HG03095 (cell line): ENCODE data around the gene NTRK3.

Experiments
- ATAC-seq: cut with Tn5 transposase; IDR thresholded peaks from one replicate; pipeline ENCODE4 v1.9.1; 2021; ENCODE audit warnings: moderate library complexity; ENCODE audit not compliant: unreplicated experiment

Gene NTRK3

DNA sequence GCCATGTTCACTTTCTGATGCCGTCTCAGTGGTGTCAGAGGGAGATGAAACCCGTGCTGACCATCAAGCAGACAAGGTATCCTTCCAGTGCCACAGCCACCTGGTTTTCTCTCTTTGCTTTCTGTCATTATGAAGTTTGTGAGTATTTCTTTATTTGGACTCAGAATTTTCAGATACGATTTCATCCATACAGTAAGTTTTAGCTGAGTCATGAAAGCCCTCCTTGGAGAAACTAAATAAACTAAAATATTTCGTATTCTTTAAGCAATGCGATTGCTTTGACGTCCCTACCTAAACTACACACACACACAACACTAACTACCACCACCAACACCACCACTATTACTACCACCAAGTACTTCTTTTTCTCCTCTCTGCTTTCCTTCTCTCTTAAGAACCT, 350.1 kb downstream of the NTRK3 start:
- no peak for ATAC-seq

DNA sequence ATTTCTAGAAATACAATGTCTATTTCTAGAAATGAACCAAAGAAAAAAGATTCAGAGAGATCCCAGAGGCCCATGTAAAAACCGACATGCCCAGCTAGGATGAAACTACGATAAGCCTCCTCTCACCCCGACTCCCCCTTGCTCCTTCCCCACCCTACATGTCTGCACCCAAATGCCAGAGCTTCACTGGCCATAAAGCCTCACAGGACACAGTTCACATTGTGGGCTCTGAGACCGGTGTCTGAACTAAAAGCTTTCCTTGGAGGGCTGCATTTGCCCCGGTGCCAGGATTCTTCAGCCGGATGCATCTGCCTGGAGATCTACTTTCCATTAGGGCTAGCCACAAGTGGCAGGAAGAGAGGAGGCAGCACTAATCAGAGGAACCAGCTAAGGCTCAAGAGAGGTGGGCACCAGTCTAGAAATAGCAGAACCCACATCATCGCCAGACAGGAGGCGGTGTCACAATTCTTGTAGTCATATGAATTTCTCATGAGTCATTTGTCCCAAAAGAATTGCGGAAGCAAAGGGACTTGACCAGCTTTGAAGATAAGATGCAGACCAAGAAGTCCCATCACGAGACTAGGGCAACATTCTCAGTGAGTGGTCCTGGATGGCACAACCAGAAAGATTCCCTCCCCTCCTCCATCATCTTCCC, 353.6 kb downstream of the NTRK3 start:
- ATAC-seq = no peak

DNA sequence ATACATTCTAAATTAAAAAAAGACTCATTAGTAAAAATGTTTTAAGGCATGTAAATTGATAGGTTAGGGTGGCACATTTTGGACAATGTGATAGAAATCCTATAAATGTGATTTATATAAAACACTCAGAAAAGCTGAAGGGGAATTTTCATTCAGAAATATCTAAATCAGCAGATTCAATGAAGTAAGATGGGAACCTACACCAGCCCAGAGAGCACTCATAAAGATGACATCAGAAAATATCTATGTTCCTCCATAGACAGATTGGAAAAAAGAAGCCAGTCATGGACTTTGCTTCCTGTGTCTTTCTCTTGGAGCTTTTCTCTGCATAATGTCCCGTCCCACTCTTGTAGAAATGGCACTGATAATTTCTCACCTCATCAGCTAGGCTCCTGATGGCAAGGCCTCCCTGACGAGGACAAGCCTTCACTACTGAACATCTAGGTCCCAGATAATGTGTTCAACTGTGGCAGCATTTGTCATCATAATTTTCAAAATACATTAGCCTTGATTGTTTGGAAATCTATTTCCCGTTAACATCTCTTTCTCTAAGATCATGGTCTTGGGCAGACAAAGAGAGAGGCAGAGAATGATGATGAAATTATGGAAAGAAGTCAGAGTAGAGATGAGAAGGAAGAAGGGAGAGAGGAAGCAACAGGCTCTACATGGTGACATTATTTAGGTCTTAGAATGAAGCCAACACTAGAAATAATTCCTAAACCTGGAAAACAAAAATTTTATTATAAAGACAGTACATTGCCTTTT, 354.4 kb downstream of the NTRK3 start:
- no peak for ATAC-seq

DNA sequence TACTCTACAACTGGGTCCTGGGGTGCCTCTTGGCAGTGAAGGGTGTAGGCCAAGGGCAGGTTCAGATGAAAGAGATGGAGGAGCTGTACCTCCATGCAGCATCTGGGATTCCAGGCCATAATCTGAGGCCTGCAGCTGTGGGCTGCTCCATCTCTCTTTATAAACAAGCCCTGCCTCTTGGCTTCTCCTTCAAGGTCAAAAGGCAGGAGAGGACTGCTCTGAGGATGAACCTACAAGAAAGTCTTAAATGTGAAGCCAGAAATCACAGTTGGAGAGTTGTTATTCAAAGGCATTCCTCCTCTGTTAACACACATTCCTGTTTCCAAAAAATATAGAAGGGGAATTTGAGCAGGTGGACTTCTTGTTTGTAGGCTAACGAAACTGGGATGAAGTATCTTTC, 355.5 kb downstream of the NTRK3 start:
- ATAC-seq = no peak

DNA sequence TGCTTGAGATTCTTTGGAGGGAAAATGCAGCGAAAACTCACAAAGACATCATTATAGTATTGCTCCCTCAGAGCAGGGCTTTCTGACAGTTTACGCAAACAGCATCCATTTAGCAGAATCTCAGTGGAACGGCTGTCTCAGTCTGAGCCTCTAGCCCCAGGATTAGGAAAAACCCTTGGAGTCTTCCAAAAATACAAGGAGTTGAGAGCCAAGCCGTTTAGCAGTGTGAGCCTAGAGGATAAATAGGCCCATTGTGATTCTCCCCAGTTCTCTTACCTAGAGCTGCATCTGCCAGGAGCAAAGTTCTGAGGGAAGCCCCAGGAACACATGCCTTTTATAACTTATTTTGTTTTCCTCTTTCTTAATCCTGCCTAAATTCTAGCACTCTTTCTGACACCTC, 359.6 kb downstream of the NTRK3 start:
- no peak for ATAC-seq

DNA sequence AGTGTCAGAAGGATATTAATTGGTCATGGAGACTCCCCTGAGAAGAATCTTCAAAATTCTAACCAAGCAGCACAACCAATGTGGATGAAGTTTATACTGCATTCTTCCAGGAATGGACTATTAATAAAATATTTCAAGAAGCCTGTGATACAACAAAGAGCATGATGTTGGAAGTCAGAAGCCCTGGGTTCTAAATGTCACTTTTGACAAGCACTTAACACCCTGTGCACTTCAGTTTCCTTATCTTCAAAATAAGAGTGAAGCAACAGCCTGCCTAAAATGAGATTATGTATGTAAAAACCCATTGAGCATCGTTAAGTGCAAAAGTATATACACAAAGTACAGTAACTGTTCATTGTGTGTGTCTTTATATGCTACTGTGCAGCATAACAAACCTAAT, 369.4 kb downstream of the NTRK3 start:
- no peak for ATAC-seq

DNA sequence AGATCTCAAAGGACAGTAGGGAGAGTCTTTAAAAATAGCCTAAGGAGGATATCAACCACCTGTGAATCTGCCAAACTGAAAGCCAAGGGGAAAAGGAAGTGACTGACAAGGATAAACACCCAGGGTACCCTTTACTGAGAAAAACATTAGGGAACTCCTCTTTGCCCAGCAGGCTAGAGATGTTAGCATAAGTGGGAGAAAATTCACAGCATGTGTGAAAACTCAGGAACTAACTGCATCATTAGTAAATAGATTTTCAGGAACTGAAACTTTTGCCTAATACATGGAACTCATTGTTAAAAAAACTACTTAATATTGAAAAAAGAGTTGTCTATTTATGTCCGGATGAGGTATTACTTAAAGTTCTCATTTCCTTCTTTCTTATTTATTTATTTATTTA, 375.5 kb downstream of the NTRK3 start:
- no peak for ATAC-seq

DNA sequence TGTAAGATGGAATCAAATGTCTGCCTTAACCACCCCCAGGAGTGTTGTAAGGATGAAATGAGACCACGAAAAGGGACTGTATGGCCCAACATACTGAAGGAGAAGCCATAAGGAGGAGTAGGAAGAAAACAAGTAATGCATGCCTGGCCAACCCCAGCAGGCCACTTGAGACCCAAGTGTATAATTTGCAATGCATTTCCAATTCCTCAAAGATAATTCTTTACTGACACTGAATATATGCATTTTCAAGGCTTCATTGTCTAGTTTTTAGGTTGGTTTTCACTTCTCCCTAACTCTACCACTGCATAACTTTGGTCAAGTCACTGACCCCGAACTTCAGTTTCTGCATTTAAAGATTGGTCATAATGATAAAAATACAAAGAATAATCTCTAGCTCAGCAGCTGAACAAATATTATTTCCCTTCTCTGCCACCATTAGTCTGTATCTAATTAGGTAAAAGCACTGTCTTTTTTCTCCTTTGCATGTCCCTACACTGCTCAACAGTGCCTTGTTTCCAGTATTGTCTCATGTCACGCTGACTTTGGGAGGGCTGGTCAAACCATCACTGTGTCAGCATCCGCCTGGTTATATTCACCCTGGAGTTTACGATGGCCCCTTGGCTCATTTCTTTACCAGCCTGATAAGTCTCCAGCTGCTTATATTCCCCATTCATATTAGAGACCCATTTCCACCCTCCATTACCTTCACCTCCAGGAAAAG, 378.6 kb downstream of the NTRK3 start:
- ATAC-seq = no peak

DNA sequence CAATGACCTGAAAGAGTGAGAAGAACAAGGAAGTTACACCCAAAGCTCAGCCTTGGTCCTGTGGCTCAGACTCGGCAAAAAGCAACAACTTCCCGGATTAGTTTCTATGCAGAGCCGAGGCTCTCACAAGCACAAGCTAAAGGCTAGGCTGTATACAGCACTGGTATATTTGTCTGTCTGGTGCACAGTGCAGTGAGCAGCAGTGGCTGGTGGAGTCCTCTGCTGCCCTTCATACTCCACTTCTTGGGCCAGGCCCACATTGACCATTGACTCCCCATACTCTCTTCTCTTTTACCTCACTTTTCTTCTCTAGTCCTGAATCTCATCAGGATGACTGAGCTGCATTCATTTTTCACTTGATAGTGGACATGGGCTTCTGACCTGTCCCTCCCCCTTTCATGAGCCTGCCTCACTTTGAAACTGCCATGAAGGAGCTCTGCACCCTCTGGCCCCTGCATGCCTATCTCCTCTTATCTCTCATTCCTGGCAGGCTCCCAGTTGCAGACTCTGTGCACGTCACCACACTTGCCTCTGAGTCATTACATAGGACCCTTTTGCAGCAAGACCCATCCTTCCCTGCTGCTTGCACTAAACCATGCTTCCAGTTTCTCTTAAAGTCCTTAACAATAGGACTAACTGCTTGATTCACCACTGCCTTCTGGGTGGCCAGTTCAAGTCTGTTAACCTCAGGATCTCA, 379.3 kb downstream of the NTRK3 start:
- no peak for ATAC-seq

DNA sequence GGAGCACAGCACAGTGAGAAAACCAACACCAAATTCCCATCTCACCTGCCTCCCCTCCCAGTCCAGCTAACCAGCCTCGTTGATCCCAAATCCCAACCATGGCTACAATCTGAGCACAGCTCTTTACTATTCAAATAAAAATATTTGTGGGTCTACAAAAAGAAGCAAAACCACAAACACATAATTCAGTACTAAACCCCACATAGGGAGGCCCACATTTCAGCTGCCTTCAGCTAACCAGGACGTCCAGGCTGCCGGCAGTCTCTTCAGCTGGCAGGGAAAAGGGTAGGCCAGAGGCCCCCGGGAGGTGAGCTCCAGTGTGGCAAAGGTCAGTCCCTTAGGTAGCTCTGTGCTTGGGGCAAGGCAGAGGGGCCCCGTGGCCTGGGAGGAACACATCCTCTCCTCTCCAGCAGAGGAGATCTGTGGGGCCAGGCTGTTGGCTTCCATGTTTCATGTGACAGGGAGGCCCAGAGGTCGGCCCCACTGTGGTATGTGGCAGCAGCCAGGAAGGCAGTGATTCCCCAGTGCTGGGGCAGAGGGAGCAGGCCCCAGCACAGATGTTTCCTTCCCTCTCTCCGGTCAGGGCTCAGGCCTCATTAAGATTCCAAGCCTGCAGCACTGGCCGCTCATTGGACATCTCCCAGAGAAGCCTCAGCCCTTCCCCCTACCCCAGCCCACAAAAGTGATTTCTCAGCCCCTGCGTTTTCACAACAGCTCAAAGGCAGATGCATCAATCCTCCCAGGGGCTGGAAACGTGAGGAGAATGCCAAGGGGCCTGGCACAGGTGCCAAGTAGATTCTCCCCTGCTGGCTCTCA, 381.4 kb downstream of the NTRK3 start:
- no peak for ATAC-seq

DNA sequence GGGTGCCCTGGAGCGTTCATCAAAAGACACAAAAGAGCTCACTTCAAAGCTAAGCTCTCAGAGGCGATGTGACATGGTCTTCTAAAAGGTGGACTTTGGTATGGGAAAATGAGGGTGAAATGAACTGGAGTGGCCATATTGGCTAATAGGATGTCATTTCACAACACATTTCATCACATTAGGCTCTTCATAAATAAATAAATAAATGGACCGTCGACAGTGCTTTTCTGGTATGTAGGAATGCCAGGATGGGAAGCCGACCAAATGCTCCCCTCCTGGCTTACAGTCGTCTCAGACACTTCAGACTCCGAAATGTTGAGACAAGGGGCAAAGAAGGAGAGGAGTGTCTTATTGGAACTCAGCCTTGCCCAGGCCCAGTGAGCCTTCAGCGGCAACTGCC, 383.0 kb downstream of the NTRK3 start:
- no peak for ATAC-seq

DNA sequence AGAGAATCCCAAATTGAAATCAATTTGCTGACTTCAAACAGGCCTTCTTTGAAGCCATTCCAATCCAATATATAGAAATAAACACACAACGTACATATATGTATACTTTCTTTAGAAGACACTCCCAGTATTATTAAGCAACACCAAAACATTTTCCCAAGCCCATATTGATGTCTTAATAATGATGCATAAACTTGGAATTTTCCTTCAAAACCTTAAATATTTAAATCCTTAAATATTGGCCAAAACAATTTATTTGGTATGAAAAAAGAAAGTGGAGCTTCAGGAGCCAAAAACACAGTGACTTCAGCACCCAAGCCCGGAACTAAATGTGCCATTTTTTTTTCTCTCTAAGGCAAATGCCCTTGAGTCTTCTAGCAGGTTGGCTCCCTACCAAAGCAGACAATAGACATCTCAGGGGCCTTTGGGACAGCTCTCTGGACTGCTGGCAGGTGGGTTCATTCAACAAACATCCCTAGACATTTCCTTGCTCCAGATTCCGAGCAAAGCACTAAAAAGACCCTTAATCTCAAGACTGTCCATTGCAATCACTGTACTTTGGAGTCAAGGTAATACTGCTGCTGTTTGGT, 384.7 kb downstream of the NTRK3 start:
- no peak for ATAC-seq

DNA sequence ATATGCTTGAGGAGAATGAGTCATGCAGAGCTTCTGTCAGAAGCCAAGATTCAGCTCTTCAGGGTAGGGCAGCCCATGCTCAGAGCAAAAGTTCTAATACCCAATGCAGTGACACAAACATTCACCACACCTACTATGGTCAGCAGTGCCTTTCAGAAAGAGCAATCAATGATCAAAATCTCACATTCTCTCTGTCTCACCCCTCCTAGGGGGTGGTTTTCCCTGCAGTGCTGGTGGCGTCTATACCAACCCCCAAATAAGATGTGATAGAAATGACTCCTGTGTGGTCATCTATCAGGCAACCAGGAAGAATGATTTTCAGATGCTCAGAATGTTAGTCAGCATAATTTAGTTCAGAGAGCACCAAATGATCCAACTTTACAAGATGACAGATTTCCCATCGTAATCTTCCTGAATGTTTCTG, 385.3 kb downstream of the NTRK3 start:
- no peak for ATAC-seq

DNA sequence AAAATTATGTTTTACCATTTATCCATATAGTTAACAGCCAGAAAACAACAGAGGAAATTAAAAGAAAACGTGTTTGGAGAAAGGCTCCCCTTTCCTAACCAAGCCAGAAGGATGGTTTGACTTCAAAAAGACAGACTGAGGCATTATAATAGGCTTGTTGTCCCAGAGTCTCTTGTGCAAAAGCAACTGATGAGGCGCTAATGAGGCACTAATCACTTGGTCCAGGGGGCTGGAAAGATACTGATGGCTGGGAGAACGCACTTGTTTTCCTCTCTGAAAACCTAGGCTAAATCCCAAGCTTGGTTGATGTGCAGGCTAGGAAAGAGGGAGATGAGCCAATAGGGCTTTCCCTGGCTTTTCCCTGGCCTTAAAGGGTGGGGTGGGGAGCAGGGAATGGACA, 389.6 kb downstream of the NTRK3 start:
- no peak for ATAC-seq

DNA sequence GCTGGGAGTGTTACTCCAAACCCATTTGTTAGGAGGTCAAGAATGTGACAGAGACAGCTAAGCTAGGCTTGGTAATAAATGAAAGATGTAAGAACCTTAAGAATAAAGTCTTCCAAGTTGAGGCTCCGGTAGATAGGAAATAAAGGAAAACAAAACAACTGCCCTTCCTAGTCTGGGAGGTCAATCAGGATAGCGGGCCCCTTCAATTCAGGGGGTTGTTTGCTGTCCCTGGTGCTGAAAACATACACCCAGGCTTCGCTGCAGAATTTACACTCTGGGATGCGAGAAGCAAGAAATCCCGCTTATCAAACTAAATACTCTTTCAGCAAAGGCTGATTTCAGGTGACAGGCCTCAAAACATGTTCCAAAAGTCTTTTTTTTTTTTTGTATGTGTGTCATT, 393.4 kb downstream of the NTRK3 start:
- ATAC-seq = no peak

DNA sequence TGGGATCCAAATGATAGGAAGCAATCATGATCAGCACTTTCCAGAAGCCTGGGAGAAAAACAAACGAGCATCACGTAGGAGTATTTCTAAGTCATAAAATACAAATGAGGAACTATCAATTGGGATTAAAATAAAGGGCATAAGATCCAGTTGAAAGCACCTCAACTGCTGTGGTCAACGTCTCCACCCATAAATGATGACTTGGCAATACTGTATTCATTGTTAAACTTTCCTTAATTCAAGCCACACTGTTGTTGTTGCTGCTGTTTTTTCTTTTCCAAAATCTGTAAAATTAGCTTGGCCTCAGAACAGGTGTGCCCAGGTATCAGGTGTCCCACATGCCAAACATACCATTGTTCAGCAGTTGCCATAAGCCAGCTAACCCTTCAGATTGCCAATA, 395.8 kb downstream of the NTRK3 start:
- ATAC-seq = no peak

DNA sequence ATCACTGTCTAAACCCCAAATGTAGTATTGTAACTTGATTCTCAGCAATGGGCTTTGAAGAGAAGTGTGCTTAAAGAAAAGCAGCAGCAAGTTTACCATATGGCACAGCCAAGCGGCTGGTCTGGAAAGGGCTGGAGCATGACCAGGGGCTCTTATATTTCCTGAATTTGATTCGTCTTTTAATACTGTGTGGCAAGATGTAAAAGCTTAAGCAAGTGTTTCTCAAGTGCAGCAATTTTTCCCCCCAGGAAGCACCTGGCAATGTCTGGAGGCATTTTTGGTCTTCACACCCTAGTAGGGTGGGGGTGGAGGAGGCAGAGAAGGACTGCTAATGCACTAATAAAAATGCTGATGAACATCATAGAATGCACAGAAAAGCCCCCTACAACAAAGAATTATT, 397.9 kb downstream of the NTRK3 start:
- ATAC-seq = no peak

DNA sequence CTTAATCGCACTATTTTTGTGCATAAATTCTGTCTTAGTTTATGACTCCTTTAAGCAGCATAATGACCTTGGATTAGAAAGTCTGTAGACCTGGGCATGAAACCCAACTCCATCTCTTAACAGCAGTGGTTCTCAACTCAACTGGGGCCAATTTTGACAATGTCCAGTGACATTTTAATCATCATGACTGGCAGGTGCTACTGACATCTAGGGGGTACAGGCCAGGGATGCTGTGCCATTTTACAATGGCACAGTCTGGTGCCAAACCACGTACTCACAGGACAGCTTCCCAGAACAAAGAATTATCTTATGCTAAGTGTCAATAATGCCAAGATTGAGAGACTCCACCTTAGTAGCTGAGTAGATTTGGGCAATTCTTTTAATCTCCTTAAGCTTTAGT, 405.0 kb downstream of the NTRK3 start:
- no peak for ATAC-seq

DNA sequence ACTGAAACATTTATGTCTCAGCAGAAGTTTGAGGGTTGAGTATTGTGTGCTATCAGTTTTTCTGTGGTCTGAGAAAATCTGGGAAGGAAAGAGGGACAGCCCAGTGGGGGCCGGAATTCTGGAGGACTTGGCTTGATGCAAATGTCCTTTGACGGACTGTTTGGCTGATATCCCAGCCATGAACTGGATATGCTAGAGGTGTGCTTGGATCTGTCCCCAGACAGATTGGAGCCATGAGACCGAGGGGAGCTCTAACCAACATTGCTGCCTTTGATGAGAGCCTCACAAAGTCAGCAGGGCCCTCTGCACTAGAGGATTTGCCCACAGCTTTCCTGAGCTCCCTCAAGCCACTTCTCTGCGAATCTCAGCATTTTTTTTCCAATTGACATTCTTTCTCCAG, 405.6 kb downstream of the NTRK3 start:
- no peak for ATAC-seq

DNA sequence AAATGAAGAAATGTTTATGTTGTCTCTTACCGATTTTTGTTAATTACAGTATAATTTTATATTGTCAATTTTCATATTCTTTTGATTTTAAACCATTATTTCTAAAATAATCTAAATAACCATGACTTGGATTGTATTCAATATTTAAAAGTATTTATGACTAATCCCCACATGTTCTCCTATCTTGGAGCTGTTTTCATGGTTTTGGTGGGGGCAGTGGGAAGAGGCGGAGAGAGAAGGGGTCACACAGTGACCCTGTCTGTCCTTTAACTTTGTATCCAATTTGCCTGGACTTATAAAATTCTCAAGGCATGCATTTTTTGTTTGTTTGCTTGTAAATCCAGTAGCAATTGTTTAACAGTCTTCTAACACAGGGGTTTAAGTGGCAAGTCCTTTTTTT, 407.4 kb downstream of the NTRK3 start:
- no peak for ATAC-seq
